AG08395 (cell line): ENCODE results near the gene PGGHG.
"Not testable (repeated sequence)": the region's sequence is repeated elsewhere in the genome, so short reads cannot be mapped to it uniquely, and the experiment has no call there.

Experiments used
- DNase-seq: peaks from one replicate; pipeline ENCODE4 v3.0.0; 2012; ENCODE audit warnings: mixed read lengths, low spot score

Gene PGGHG

GRCh38 chr11:330307-330693 is 41.4 kb downstream of the PGGHG start:
- DNase-seq: no peak

- DNase-seq: no peak
Observed at GRCh38 chr11:330694-331357, 41.9 kb downstream of the PGGHG start.

DNA sequence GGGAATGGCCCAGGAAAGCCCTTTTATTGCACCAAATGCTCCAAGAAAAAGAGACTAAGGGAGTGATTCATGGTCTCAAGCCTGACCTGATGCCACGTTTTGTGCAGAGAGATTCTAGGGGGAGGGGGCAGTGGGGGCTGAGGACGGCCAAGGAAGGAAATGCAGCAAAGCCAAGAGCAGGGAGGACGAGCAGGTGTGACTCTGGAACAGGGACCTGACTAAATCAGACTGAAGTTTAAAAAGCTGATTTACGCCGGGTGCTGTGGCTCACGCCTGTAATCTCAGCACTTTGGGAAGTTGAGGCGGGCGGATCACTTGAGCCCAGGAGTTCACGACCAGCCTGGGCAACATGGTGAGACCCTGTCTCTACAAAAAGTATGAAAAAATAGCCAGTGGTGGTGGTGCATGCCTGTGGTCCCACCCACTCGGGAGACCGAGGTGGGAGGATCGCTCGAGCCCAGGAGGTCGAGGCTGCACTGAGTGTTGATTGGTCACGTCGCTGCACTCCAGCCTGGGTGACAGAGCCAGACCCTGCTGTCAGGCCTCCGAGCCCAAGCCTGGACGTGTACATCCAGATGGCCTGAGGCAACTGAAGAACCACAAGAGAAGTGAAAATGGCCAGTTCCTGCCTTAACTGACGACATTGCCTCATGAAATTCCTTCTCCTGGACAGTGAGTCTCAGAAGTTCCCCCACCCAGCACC is 42.6 kb downstream of the PGGHG start:
- no peak for DNase-seq

- no peak for DNase-seq
Observed at GRCh38 chr11:332651-333480, 43.9 kb downstream of the PGGHG start.

- DNase-seq: not testable (repeated sequence)
Observed at GRCh38 chr11:333616-334263, 44.8 kb downstream of the PGGHG start.

- DNase-seq: no peak
Observed at GRCh38 chr11:334264-334994, 45.5 kb downstream of the PGGHG start.

DNA sequence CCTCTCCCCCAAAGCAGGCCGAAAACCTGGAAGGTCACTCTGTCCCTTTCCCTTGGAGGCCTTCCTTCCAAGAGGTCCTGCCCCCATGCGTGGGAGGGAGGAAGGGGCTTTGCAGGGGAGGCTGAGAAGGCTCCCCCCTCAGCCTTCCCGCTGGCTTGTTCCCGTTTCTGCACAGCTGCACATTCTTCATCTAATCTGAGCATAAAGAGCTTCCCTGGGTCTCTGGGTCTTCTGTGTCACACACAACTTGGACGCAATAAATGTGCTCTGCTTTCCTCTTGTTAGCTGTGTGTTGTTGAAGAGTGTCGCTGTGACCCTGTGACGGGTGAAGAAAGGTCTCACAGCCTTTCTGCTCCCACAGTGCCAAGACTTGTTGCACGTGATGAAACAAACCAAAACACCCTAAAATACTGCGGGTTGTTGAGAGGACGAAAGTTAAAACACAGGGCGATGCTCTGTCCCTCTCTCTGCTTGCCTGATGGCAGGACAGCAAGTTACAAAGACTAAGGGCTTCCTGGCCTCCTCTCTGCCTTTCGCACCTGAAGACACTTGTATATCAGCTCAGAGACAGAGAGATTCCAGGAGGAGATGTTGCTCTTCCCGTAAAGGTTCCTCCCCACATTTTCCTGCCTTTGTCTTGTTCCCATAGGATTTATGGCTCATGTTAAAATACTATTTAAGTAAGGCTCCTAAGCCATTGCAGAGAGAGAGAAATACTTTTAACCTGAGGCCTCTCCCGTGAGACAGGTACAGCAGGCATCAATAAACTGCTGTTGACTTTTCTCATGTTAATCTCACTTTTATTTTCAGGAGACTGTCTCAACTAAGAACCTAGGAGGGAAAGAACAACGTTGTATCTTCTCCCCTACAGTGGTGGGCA is 47.1 kb downstream of the PGGHG start:
- DNase-seq: no peak

GRCh38 chr11:336659-337198 is 47.8 kb downstream of the PGGHG start:
- DNase-seq: no peak

- DNase-seq: no peak
Observed at GRCh38 chr11:337711-338110, 48.8 kb downstream of the PGGHG start.

DNA sequence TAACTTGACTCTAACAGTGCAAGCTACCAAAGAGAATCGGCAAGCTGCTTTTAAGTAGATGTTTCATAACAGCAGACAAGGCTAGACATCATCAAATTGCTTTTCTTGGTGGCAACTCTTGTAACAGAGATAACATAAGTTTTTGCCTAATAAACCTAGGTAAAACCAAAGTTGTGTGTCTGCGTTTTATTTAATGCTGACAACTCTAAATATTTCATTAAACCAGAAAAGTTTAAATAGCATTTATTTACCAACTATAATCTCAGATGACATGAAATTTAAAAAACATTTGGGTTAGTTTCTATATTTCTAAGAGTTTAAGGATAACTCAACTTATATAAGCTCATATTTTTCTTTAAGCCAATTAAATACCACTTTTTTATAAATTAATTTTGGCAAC is 51.0 kb downstream of the PGGHG start:
- no peak for DNase-seq

DNA sequence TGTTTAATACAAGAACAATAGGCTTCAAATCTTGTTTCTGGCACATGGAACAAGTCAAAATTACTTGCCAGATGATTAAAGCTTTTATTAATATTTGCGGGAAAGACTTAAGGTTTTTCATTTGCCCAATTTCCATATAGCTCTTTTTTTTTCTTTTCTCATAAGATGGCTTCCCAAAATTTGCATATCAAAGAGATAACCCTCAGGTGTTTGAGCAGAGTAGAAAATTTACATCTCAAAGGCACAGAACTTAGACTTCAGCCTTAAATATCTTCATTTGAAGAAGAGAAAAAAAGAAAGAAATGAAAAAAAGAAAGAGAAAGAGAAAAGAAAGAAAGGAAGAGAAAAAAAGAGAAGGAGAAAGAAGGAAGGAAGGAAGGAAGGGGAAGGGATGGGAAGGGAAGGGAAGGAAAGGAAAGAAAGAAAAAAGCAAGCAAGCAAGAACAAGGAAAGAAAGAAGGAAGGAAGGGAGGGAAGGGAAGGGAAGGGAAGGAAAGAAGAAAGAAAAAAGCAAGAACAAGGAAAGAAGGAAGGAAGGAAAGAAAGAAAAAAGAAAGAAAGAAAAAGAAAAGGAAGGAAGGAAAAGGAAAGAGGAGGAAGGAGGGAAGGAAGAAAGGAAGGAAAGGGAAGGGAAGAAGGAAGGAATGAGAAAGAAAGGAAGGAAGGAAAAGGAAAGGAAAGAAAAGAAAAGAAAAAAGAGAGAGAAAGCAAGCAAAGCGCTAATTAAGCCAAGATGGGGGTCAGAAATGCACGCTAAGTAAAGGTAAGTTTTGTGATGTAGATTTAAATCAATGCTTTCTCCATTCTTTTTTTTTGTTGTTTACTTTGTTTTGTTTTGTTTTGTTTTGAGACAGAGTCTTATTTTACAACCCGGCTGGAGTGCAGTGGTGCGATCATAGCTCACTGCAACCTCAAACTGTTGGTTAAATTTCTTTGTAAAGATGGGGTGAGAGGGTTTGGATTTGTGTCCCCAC is 51.9 kb downstream of the PGGHG start:
- DNase-seq: no peak

GRCh38 chr11:342328-342727 is 53.4 kb downstream of the PGGHG start:
- no peak for DNase-seq

DNA sequence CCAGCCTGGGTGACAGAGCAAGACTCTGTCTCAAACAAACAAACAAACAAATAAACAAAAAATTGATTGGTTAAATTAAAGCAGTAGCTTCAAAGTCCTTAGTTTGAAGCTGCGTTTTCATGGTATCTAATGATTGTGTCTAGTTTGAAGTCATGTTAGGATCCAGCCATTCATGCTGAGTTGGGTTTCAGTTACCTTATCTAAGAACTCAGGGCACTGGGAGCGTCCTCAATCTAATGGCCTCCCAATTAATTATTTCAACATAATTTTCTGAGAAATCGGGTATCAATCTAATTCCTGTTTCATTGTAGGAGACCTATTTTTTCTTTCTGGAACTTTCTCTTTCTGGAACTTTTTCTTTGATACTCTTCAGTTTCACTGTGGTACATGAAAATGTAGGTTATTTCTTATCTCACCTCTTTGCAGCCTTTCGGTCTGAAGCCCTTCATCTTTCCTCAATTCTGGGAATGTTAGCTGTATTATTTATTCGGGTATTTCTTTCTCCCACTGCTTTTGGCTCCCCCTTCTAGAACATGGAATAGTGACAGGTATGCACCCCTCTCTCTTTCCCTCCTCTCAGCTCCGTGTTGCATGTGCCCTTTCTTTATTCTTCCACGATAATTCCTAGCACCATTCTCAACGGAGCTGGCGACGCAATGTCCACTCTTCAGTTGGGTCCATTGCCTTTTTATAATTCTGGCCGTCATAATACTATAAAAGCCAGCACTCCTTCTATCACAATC is 56.1 kb downstream of the PGGHG start:
- DNase-seq: no peak
